Measurements from ENCODE around the gene RUNX1. TPM values are rescaled to one million over a fixed set of nuclear protein-coding genes. Genes with fewer than 3 reads are reported as not detected.

Gene RUNX1
- total and polyA plus RNA-seq, 2 of the 13 experiments (the other 11 are each of a cell fraction or from before 2014, with no cell fraction given) = 5.4 to 6.4 TPM

DNA sequence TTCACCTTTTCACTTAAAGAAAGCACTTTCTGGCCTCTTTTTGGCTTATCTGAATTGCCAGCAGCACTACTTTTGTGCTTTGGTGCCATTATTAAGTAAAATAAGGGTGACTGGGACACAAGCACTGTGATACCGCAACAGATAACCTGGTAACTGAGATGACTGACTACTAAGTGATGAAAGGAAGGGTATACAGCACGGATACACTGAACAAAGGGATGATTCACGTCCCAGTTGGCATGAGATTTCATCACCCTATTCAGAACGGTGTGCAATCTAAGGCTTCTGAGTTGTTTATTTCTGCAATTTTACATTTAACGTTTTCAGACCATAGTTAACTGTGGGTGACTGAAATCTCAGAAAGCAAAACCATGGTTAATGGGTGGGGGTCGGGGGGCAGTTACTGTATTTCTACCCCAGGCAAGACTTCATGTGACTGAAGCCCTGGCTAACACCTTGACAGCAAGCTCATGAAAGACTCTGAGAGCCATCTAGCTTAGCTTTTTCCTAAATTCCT is 277.5 kb downstream of the RUNX1 start (continued):
- TF ChIP-seq ZSCAN21 (CRISPR knock-in tag; IDR thresholded peaks at IDR 0.05; ENCODE audit: borderline replicate concordance) (0 out of 2 replicates have a peak, but pooled peaks have one; percentile 55), ZKSCAN8 (CRISPR knock-in tag; IDR thresholded peaks at IDR 0.05; ENCODE audit: borderline replicate concordance) (no peak), SMYD3 (CRISPR knock-in tag; IDR thresholded peaks at IDR 0.05) (no peak), TCF7 (IDR thresholded peaks at IDR 0.05; ENCODE audit: low read depth) (peak; percentile 43), SOX13 (IDR thresholded peaks at IDR 0.05) (peak; percentile 62; the same call in 1 of the 2 replicates), SOX13 (CRISPR knock-in tag; conservative IDR thresholded peaks at IDR 0.05 in 1 of 2, IDR thresholded peaks at IDR 0.05 in 1 of 2) (peak in 1 of 2 experiments; percentile 86; a peak in 2 of 4 replicates), ZNF598 (CRISPR knock-in tag; IDR thresholded peaks at IDR 0.05; ENCODE audit: borderline replicate concordance) (no peak), GATAD1 (CRISPR knock-in tag; IDR thresholded peaks at IDR 0.05) (no peak), PITX1 (CRISPR knock-in tag; IDR thresholded peaks at IDR 0.05) (no peak), TBX2 (CRISPR knock-in tag; IDR thresholded peaks at IDR 0.05; ENCODE audit: borderline replicate concordance) (peak; percentile 59), FOXA3 (CRISPR knock-in tag; IDR thresholded peaks at IDR 0.05) (peak; percentile 68)
- TF ChIP-seq, protein P1, sequence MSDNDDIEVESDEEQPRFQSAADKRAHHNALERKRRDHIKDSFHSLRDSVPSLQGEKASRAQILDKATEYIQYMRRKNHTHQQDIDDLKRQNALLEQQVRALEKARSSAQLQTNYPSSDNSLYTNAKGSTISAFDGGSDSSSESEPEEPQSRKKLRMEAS (IDR thresholded peaks at IDR 0.05) = 0 out of 2 replicates have a peak, but pooled peaks have one; percentile 16
- TF ChIP-seq, protein P2, sequence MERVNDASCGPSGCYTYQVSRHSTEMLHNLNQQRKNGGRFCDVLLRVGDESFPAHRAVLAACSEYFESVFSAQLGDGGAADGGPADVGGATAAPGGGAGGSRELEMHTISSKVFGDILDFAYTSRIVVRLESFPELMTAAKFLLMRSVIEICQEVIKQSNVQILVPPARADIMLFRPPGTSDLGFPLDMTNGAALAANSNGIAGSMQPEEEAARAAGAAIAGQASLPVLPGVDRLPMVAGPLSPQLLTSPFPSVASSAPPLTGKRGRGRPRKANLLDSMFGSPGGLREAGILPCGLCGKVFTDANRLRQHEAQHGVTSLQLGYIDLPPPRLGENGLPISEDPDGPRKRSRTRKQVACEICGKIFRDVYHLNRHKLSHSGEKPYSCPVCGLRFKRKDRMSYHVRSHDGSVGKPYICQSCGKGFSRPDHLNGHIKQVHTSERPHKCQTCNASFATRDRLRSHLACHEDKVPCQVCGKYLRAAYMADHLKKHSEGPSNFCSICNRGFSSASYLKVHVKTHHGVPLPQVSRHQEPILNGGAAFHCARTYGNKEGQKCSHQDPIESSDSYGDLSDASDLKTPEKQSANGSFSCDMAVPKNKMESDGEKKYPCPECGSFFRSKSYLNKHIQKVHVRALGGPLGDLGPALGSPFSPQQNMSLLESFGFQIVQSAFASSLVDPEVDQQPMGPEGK (CRISPR knock-in tag; IDR thresholded peaks at IDR 0.05) = peak; percentile 49; the same call in 1 of the 2 replicates
- TF ChIP-seq, protein P3, sequence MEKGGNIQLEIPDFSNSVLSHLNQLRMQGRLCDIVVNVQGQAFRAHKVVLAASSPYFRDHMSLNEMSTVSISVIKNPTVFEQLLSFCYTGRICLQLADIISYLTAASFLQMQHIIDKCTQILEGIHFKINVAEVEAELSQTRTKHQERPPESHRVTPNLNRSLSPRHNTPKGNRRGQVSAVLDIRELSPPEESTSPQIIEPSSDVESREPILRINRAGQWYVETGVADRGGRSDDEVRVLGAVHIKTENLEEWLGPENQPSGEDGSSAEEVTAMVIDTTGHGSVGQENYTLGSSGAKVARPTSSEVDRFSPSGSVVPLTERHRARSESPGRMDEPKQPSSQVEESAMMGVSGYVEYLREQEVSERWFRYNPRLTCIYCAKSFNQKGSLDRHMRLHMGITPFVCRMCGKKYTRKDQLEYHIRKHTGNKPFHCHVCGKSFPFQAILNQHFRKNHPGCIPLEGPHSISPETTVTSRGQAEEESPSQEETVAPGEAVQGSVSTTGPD (CRISPR knock-in tag; IDR thresholded peaks at IDR 0.05) = no peak
- TF ChIP-seq, protein P4, sequence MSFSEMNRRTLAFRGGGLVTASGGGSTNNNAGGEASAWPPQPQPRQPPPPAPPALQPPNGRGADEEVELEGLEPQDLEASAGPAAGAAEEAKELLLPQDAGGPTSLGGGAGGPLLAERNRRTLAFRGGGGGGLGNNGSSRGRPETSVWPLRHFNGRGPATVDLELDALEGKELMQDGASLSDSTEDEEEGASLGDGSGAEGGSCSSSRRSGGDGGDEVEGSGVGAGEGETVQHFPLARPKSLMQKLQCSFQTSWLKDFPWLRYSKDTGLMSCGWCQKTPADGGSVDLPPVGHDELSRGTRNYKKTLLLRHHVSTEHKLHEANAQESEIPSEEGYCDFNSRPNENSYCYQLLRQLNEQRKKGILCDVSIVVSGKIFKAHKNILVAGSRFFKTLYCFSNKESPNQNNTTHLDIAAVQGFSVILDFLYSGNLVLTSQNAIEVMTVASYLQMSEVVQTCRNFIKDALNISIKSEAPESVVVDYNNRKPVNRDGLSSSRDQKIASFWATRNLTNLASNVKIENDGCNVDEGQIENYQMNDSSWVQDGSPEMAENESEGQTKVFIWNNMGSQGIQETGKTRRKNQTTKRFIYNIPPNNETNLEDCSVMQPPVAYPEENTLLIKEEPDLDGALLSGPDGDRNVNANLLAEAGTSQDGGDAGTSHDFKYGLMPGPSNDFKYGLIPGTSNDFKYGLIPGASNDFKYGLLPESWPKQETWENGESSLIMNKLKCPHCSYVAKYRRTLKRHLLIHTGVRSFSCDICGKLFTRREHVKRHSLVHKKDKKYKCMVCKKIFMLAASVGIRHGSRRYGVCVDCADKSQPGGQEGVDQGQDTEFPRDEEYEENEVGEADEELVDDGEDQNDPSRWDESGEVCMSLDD (CRISPR knock-in tag; IDR thresholded peaks at IDR 0.05; ENCODE audit: borderline replicate concordance) = no peak
- TF ChIP-seq, protein P5, sequence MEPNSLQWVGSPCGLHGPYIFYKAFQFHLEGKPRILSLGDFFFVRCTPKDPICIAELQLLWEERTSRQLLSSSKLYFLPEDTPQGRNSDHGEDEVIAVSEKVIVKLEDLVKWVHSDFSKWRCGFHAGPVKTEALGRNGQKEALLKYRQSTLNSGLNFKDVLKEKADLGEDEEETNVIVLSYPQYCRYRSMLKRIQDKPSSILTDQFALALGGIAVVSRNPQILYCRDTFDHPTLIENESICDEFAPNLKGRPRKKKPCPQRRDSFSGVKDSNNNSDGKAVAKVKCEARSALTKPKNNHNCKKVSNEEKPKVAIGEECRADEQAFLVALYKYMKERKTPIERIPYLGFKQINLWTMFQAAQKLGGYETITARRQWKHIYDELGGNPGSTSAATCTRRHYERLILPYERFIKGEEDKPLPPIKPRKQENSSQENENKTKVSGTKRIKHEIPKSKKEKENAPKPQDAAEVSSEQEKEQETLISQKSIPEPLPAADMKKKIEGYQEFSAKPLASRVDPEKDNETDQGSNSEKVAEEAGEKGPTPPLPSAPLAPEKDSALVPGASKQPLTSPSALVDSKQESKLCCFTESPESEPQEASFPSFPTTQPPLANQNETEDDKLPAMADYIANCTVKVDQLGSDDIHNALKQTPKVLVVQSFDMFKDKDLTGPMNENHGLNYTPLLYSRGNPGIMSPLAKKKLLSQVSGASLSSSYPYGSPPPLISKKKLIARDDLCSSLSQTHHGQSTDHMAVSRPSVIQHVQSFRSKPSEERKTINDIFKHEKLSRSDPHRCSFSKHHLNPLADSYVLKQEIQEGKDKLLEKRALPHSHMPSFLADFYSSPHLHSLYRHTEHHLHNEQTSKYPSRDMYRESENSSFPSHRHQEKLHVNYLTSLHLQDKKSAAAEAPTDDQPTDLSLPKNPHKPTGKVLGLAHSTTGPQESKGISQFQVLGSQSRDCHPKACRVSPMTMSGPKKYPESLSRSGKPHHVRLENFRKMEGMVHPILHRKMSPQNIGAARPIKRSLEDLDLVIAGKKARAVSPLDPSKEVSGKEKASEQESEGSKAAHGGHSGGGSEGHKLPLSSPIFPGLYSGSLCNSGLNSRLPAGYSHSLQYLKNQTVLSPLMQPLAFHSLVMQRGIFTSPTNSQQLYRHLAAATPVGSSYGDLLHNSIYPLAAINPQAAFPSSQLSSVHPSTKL (CRISPR knock-in tag; IDR thresholded peaks at IDR 0.05) = peak; percentile 83

Data from HepG2 (cell line).